ENCODE data around the gene SNAPC4. TPM values are rescaled to one million over a fixed set of nuclear protein-coding genes. Genes with fewer than 3 reads are reported as not detected.

Gene SNAPC4
- total and polyA plus RNA-seq, 12 donors, result 3.0 to 8.3 (median 4.7) TPM

GRCh38 chr9:136379401-136379800 lies 20.6 kb downstream of the SNAPC4 start:
- H3K27ac ChIP-seq, result no peak overlapping the region
- no peaks in the 10 kb centered on the region for H3K27me3 ChIP-seq
- peaks cover 0 to 70% (median 12%) of the 10 kb centered on the region in 9 donors for H3K36me3 ChIP-seq
- no peaks in the 10 kb centered on the region for H3K9me3 ChIP-seq
- ATAC-seq (no peak), DNase-seq (no peak)
- peaks cover 0 to 15% (median 3%) of the 10 kb centered on the region in 9 donors for H3K4me1 ChIP-seq
- intact Hi-C loops (cut with DNase I), result no loop called here
- WGBS, 2 donors, result 92 to 95% methylated on average over 11 of the region's 11 CpGs
- TF ChIP-seq CTCF (IDR thresholded peaks at IDR 0.05), result no peak
- H3K4me3 ChIP-seq, result no peak overlapping the region

DNA sequence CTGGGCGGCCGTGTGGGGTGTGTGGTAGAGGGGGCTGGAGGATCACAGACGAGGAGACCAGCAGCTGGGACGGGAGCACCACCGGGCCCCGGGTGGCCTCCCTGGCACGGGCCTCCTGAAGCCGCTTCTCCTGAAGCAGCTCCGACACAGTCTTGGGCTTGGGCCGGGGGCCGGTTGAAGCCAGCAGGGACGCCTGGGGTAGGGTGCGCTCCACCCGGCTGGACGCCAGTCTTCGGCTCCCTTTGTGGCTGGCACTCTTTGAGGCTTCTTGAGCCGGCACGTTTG lies 21.0 kb downstream of the SNAPC4 start:
- 81 to 85% methylated on average over 17 to 18 of the region's 18 CpGs for WGBS, 2 donors

GRCh38 chr9:136378170-136379002 lies 21.6 kb downstream of the SNAPC4 start:
- no peak overlapping the region for H3K27ac ChIP-seq
- no peak for TF ChIP-seq CTCF (IDR thresholded peaks at IDR 0.05)
- no peak for DNase-seq
- ATAC-seq, result peak in 4 of 8 donors; percentile 4 to 37 (median 8)
- H3K36me3 ChIP-seq, result peaks cover 0 to 61% (median 7%) of the 10 kb centered on the region in 9 donors
- H3K27me3 ChIP-seq, result no peaks in the 10 kb centered on the region
- intact Hi-C loops (cut with DNase I), result no loop called here
- H3K4me3 ChIP-seq, result no peak overlapping the region
- peaks cover 0 to 18% (median 4%) of the 10 kb centered on the region in 9 donors for H3K4me1 ChIP-seq
- WGBS, 2 donors, result 75 to 81% methylated on average over 28 of the region's 28 CpGs
- H3K9me3 ChIP-seq, result no peaks in the 10 kb centered on the region

More for the DNA sequence above, 21.0 kb downstream of the SNAPC4 start:
- no peak for TF ChIP-seq CTCF (IDR thresholded peaks at IDR 0.05)
- no peak overlapping the region for H3K27ac ChIP-seq
- peaks cover 0 to 65% (median 8%) of the 10 kb centered on the region in 9 donors for H3K36me3 ChIP-seq
- H3K4me1 ChIP-seq, result peaks cover 0 to 15% (median 3%) of the 10 kb centered on the region in 9 donors
- no peaks in the 10 kb centered on the region for H3K9me3 ChIP-seq
- H3K4me3 ChIP-seq, result no peak overlapping the region
- intact Hi-C loops (cut with DNase I), result no loop called here
- H3K27me3 ChIP-seq, result no peaks in the 10 kb centered on the region
- no peak for ATAC-seq
- no peak for DNase-seq

DNA sequence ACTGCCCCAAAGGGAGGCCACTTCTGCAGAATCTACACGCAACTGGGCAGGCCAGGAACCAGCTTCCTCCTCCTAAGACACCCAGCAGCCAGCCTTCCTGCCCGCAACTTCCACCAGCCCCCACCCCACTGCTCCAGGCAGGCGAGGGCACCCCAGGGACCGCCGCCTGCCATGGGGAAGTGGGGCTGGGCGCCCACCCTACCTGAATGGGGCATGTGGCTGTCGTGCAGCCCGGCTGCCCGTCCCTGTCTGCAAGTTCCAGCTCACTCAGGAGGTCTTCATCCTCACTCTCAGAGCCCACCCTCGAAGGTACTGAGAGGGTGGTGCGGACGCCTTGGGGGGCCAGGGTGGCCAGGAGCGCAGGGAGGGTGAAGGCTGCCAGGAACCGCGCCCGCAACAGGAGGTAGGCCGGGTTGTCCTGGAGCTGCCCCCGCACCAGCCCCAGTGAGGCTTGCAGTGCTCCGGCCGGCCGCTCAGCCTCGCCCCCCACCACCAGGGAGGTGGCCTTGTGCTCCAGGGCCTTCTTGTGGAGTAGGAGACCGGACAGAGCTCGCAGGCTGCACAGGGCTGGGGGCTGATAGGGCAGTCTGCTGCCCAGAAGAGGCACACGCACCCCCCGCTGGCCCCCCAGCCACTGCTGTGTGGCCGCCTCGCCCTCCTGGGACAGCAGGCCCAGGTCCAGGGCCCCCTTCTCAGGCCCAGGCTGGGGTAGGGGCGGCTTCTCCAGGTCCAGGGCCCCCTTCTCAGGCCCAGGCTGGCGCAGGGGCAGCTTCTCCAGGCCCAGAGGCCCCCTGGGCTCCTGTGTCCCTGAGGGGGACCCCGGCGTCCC lies 22.4 kb downstream of the SNAPC4 start:
- H3K27me3 ChIP-seq, result no peaks in the 10 kb centered on the region
- H3K36me3 ChIP-seq, result peaks cover 0 to 53% (median 7%) of the 10 kb centered on the region in 9 donors
- H3K27ac ChIP-seq, result no peak overlapping the region
- DNase-seq (no peak), ATAC-seq (peak in 1 of 8 donors; percentile 3)
- 86 to 91% methylated on average over 30 to 32 of the region's 32 CpGs for WGBS, 2 donors
- H3K9me3 ChIP-seq, result no peaks in the 10 kb centered on the region
- H3K4me1 ChIP-seq, result peaks cover 0 to 26% (median 6%) of the 10 kb centered on the region in 9 donors
- H3K4me3 ChIP-seq, result no peak overlapping the region
- TF ChIP-seq CTCF (IDR thresholded peaks at IDR 0.05), result no peak
- intact Hi-C loops (cut with DNase I), result no loop called here

Measured in heart right ventricle (tissue), 16 donors.